GM19193 (cell line): ENCODE results near the gene PMP22.

Source experiments
- POLR2A ChIP-seq: IDR thresholded peaks from 4 replicates; pipeline ENCODE4 v1.6.1; 2011; ENCODE audit not compliant: insufficient read depth, insufficient read length; ENCODE audit errors: extremely low read depth

The PMP22 gene

GRCh38 chr17:15250135-15250860 lies 14.8 kb downstream of the PMP22 start:
- no peak for TF ChIP-seq POLR2A

- TF ChIP-seq POLR2A: no peak
Observed at GRCh38 chr17:15249487-15249886, 15.6 kb downstream of the PMP22 start.

DNA sequence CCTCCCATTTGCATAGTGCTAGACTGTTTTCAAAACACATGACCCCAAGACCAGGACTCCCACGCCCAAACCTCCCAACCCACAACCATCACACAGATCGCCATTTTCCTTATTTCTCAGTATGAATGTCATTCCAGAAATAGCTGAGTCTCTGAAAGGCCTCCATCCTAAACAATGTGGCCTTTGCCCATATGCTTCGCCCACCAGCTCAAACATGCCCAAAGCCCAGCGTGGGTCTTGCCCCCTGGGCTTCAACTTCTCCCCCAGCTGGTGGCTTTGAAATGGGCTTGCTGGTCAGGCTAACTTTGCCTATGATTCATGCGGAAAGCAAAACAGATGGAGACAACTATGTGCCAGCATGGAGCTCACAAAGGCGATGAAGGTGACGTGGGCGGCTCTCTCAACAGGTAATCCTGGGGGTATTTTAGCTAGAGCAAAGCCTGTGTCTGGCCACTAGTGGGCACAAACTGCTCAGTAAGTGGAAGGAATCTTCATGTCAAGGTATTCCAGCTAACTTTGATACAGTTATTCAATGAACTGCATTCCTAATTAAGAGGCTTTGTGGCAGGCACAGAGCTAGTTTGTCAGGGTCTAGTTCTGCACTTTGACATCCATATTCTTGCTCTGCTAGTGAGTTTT lies 17.1 kb downstream of the PMP22 start:
- TF ChIP-seq POLR2A: no peak

DNA sequence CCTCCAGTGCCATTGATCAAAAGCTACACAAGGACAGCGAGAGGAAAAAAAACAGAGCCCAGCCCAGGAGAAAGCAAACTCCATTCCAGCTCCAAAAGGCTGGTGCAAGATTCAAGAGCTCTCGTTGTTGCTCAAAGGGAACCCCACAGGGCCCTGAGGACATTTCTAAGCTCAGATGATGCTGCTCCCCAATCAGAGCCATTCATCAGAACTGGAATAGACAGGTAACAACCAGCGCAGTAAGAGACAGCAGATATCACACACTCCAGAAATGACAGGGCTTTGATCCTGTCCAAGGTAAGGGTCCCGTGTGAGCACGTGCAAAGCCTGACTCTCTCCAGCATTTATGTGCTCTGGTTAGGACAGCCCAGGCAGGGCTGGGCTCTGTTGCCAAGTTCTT lies 20.1 kb downstream of the PMP22 start:
- TF ChIP-seq POLR2A: no peak

DNA sequence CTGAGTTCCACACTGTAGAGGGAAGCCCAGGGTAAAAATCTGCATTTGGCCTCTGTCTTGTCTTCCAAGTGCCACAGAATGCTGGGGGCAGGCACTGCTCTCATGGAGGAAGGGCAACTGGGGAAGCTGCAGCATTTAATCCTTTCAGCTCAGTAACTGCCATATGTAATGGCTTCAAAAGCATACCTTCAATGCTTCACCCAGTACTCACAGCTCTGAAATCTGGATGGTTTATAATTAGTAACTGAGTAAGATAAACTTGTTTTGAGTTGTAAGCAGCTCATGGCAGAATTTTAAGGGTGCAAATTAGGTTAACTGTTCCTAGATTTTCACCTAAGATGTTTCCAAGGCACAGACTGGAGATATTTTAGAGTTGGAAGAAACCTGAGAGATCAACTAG lies 24.5 kb downstream of the PMP22 start:
- TF ChIP-seq POLR2A: no peak

DNA sequence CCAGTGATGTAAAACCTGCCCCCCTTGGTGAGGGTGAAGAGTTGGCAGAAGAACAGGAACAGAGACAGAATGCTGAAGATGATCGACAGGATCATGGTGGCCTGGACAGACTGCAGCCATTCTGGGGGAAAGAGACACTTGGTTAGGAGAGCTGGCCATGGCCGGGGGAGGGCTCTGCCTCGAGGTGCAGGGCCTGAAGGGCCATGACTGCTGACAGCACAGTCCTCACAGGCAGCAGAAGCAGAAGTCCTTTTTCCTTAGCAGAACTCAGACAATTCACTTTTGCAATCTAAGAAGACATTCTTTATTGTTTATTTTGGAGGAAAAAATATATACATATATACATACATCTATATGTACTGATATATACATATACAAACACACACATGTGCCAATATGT lies 25.6 kb downstream of the PMP22 start:
- no peak for TF ChIP-seq POLR2A

GRCh38 chr17:15238676-15239422 lies 26.3 kb downstream of the PMP22 start:
- TF ChIP-seq POLR2A: no peak

GRCh38 chr17:15238057-15238456 lies 27.1 kb downstream of the PMP22 start:
- TF ChIP-seq POLR2A: no peak

DNA sequence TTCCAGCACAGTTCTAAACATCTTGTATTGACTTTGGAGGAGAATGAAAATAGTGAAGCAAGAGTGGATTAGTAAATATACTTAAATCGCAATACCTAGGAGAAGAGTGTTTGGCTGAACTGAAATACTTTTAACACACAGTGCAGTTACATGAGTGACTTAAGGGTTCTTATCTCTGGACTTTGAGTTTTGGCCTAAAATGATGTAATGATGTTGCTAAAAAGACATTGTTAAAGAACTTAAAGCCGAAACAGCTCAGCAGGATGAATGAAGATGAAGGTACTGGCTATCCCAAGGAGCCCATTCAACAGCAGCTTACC lies 28.1 kb downstream of the PMP22 start:
- TF ChIP-seq POLR2A: no peak

DNA sequence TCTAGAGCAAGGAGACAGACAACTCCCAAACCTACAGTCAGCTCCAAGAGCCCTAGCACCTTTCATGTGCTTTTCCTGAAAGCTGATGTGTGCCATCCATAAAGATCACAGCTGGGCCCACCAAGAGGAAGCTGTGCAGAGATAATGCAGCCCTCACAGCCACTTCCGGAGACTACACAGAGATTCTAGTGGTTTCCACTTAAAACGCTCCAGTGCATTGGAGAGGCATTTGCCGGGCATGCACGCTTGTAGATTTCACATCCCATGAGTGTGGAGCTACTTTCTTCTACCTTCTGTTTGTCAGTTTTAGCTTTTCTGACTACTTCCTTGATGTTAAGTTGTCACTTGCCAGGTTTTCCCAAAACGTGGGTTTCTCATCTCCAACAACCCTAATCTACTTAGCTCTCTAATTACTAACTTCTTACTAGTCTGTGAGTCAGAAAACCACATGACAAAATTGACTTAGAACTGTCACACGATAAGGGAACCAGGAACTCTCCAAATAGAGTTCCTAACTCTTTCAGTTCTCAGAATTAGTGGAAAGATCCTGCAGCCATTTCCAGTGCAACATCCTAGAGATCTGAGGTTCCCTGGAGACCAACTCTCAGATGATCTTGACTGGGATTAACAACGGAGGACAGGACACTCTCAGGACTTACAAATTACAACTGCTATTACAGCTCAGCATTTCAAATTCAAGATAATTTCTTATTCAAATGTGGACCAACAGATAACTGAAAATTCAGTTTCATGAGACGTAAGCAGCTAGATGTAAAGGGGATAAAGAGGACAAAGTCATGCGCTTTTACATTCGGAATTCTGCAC lies 28.6 kb downstream of the PMP22 start:
- TF ChIP-seq POLR2A: no peak

- TF ChIP-seq POLR2A: no peak
Observed at GRCh38 chr17:15233971-15234370, 31.2 kb downstream of the PMP22 start.

DNA sequence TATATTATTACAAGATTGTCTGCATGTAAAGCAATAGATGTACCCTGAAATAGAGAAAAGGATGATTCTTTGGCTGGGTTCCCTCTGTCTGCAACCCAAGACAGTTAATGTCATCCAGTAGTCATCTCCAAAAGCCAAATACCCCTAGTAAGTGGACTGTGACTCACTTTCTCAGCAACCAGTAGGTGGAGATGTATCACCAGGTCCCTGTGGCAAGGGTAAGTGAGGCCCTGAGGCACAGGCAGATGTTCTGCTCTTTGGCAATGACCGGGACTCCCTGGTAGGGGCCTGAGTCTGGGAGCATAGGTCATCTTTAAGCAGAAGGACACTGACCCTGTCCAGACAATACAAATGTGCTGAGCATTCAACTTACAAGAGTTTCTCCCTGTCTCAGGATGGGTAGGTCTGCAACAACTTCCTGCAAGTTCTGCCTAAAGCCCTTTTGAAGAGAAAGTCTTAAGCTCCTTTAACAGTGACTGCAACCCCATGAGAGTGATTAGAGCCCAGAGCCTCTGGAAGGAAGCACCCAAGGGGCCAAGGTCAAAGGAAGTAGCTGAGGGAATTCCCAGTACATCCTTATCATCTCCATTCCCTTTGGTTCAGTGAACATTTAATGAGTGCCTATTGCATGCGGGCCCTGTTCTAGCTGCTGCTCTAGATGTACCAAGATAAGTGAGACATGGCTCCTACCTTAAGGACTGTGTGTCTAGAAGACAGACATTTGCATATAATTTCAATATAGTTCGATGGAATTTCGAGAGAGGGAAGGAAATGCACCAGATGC lies 31.9 kb downstream of the PMP22 start:
- TF ChIP-seq POLR2A: no peak

DNA sequence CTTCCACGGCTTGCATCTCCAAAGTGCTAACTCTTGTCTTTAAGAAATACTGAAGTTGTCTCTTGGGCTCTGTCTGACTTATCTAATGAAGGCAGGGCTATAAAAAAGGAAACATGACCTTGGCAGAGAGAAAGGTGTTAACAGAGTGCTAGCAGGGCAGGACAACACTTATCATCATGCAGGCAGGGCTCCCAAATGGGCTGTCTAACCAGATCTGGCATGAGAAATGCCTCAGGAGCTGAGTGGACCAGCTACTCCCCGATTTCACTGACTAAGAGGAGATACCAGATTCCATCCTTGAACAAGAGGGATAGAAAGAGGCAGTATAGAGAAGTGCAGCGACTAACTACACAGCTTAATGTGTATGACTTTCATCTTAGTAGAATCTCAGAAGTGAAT lies 32.6 kb downstream of the PMP22 start:
- TF ChIP-seq POLR2A: no peak

DNA sequence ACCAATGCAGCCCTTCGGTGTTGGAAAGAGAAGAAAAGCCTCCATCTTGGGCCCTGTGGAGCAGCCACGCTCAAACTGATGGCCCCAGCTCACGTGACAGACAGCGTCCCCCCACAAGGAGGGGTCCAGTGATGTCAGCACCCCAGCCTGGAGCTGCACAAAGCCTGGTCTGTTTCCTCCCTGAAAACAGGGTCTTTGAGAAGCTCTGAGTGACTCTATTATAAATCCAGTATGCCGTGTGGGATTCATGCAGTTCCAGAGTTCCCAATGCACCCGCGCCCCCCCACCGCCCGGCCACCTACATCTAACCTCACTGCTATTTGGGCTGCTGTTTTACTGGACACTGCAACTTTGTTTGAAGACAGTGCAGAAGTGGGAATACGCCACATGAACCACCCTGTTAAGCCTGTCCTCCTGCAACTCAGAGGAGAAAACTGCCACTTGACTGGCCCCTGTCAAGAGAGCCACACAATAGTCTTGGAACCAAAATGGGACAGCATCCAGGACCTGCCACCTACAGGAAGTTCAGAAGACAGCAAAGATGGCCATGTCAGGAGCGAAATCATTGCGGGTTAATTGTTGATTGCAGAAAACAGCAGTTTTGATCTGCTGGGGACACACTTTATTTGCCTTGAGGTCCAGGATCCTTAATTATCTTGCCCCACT lies 33.1 kb downstream of the PMP22 start:
- no peak for TF ChIP-seq POLR2A

GRCh38 chr17:15230866-15231265 lies 34.3 kb downstream of the PMP22 start:
- no peak for TF ChIP-seq POLR2A

GRCh38 chr17:15220785-15221184 lies 44.3 kb downstream of the PMP22 start:
- no peak for TF ChIP-seq POLR2A
